Fibroblast of lung (primary cell): ENCODE results near the gene CCNG2. TPM values are rescaled to one million over a fixed set of nuclear protein-coding genes. Genes with fewer than 3 reads are reported as not detected.

Experiments used
- DNase-seq, 2 donors: peaks; one replicate each; pipeline versions ENCODE4 v3.0.0 to v3.0.0-alpha.2; 2010; ENCODE audit warnings: low read depth in 2 of 2
- H2AFZ ChIP-seq: 2 replicates; pipeline ENCODE4 v1.5.1; 2012; ENCODE audit warnings: low read length, control low read depth, inconsistent platforms
- H3K27ac ChIP-seq: 2 replicates; pipeline ENCODE4 v1.5.1; 2011; ENCODE audit warnings: low read length, control low read depth; ENCODE audit not compliant: insufficient read depth
- H3K27me3 ChIP-seq: 2 replicates; pipeline ENCODE4 v1.5.1; 2011; ENCODE audit warnings: mild to moderate bottlenecking, low read length; ENCODE audit not compliant: control insufficient read depth, insufficient read depth
- H3K36me3 ChIP-seq: 2 replicates; pipeline ENCODE4 v1.5.1; 2011; ENCODE audit warnings: low read length; ENCODE audit not compliant: control insufficient read depth, insufficient read depth
- H3K4me1 ChIP-seq: 2 replicates; pipeline ENCODE4 v1.5.1; 2011; ENCODE audit warnings: low read length; ENCODE audit not compliant: control insufficient read depth, insufficient read depth; ENCODE audit errors: extremely low read depth
- H3K4me2 ChIP-seq: 2 replicates; pipeline ENCODE4 v1.5.1; 2011; ENCODE audit warnings: low read length, control low read depth; ENCODE audit not compliant: insufficient read depth; ENCODE audit errors: extremely low read depth
- H3K4me3 ChIP-seq, 4 experiments: fragments of 200-600 bp in 1 of 4; sonication (generic) in 1 of 4; replicated peaks in 1 of 4; 2 replicates each; pipeline ENCODE4 v1.5.1; 2011 to 2016; ENCODE audit warnings: low read length in 4 of 4, low read depth in 3 of 4, mild to moderate bottlenecking in 3 of 4, control low read depth in 2 of 4, inconsistent platforms in 1 of 4, mixed read lengths in 1 of 4; ENCODE audit not compliant: insufficient read depth in 1 of 4; ENCODE audit errors: control extremely low read depth in 1 of 4
- H3K79me2 ChIP-seq: 2 replicates; pipeline ENCODE4 v1.5.1; 2012; ENCODE audit warnings: mild to moderate bottlenecking, low read length, inconsistent platforms; ENCODE audit not compliant: control insufficient read depth, insufficient read depth
- H3K9ac ChIP-seq: 2 replicates; pipeline ENCODE4 v1.5.1; 2011; ENCODE audit warnings: mild to moderate bottlenecking, low read length, control low read depth; ENCODE audit not compliant: insufficient read depth
- H3K9me3 ChIP-seq: 2 replicates; pipeline ENCODE4 v1.5.1; 2012; ENCODE audit warnings: low read depth, low read length; ENCODE audit not compliant: control insufficient read depth, insufficient read depth
- H4K20me1 ChIP-seq: 2 replicates; pipeline ENCODE4 v1.5.1; 2011; ENCODE audit warnings: low read length; ENCODE audit not compliant: control insufficient read depth, insufficient read depth; ENCODE audit errors: extremely low read depth
- EZH2 ChIP-seq: IDR thresholded peaks from 2 replicates; pipeline ENCODE4 v1.5.1; 2012; ENCODE audit warnings: low read length, control low read depth, mild to moderate bottlenecking; ENCODE audit errors: missing control alignments
- polyA plus RNA-seq, 2 donors: library from polyadenylated mRNA; depleted of rRNA in 1 of 2; stranded (reverse) in 1 of 2; unstranded in 1 of 2; fragments of >200 nt; gene quantifications; 2 replicates each; pipeline ENCODE4 v1.2.1, GENCODE V29; 2011 to 2012; ENCODE audit warnings: missing spikeins in 1 of 2
- total RNA-seq: library from RNA; depleted of rRNA; stranded (reverse); fragments of >200 nt; gene quantifications from 2 replicates; pipeline ENCODE4 v1.2.1, GENCODE V29; 2014
- TF ChIP-seq, protein P1 (sequence below), 2 donors: IDR thresholded peaks in 1 of 2; conservative IDR thresholded peaks in 1 of 2; 1 replicate in 1 of 2; 2 replicates in 1 of 2; pipeline ENCODE4 v1.5.1; 2011 to 2012; ENCODE audit warnings: low read length in 2 of 2, control low read depth in 1 of 2, inconsistent platforms in 1 of 2, low read depth in 1 of 2, mild to moderate bottlenecking in 1 of 2

Gene CCNG2
- total and polyA plus RNA-seq, 2 donors (not counting 1 experiment from before 2014, with no cell fraction given), result 20.1 to 30.3 TPM

DNA sequence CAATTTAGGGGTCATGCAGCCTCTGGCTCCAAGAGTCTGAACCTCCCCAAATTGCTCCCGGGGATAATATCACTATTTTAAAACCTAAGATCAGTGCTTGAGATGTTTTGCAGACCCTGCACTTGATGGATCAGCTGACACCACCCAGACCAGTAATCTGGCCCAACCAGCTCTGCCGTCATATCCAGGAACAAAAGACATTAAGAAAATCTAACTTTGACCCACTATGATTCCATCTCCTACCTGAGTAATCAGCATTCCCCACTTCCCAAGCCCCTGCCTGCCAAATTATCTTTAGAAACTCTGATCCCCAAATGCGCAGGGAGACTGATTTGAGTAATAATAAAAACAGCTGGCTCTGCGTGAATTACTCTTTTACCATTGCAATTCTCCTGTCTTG lies 34.4 kb upstream of the CCNG2 start:
- no peak for DNase-seq
- H3K9me3 ChIP-seq, result no peaks in the 10 kb centered on the region
- no peak overlapping the region for H2AFZ ChIP-seq
- no peaks in the 10 kb centered on the region for H3K36me3 ChIP-seq
- no peak overlapping the region for H3K4me3 ChIP-seq
- H3K4me1 ChIP-seq, result no peaks in the 10 kb centered on the region
- H3K27me3 ChIP-seq, result peaks cover 12% of the 10 kb centered on the region
- H3K79me2 ChIP-seq, result no peaks in the 10 kb centered on the region
- H3K9ac ChIP-seq, result no peak overlapping the region
- H4K20me1 ChIP-seq, result no peaks in the 10 kb centered on the region
- H3K27ac ChIP-seq, result no peak overlapping the region
- TF ChIP-seq EZH2, result no peak
- TF ChIP-seq, protein P1, sequence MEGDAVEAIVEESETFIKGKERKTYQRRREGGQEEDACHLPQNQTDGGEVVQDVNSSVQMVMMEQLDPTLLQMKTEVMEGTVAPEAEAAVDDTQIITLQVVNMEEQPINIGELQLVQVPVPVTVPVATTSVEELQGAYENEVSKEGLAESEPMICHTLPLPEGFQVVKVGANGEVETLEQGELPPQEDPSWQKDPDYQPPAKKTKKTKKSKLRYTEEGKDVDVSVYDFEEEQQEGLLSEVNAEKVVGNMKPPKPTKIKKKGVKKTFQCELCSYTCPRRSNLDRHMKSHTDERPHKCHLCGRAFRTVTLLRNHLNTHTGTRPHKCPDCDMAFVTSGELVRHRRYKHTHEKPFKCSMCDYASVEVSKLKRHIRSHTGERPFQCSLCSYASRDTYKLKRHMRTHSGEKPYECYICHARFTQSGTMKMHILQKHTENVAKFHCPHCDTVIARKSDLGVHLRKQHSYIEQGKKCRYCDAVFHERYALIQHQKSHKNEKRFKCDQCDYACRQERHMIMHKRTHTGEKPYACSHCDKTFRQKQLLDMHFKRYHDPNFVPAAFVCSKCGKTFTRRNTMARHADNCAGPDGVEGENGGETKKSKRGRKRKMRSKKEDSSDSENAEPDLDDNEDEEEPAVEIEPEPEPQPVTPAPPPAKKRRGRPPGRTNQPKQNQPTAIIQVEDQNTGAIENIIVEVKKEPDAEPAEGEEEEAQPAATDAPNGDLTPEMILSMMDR (conservative IDR thresholded peaks at IDR 0.05 in 1 of 2, IDR thresholded peaks at IDR 0.05 in 1 of 2; ENCODE audit: low read depth in 1 of 2, low read length in 2 of 2), result no peak
- no peak overlapping the region for H3K4me2 ChIP-seq

DNA sequence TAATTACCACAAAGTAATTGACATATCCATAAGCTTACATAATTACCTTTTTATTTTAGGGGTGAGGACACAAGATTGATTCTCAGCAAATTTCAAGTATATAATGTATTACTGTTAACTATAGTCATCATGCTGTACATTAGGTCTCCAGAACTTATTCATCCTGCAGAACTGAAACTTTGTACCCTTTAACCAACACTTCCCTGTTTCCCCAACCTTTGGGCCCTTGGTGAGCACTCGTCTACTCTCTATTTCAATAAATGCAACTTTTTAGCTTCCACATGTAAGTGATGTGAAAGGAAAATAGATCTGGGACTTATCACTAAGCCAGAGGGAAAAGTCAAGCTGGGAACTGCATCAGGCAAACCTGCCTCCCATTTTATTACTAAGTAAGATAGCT lies 33.6 kb upstream of the CCNG2 start:
- DNase-seq, result no peak
- H4K20me1 ChIP-seq, result no peaks in the 10 kb centered on the region
- H3K4me1 ChIP-seq, result no peaks in the 10 kb centered on the region
- peaks cover 10% of the 10 kb centered on the region for H3K27me3 ChIP-seq
- TF ChIP-seq, protein P1 (conservative IDR thresholded peaks at IDR 0.05 in 1 of 2, IDR thresholded peaks at IDR 0.05 in 1 of 2; ENCODE audit: low read depth in 1 of 2, low read length in 2 of 2), result no peak
- TF ChIP-seq EZH2, result no peak
- H2AFZ ChIP-seq, result no peak overlapping the region
- H3K36me3 ChIP-seq, result no peaks in the 10 kb centered on the region
- no peak overlapping the region for H3K4me2 ChIP-seq
- H3K27ac ChIP-seq, result no peak overlapping the region
- no peak overlapping the region for H3K4me3 ChIP-seq
- no peaks in the 10 kb centered on the region for H3K9me3 ChIP-seq
- H3K79me2 ChIP-seq, result no peaks in the 10 kb centered on the region
- no peak overlapping the region for H3K9ac ChIP-seq

- DNase-seq, result no peak
- Histone ChIP-seq H3K9ac (no peak overlapping the region), H3K4me1 (no peaks in the 10 kb centered on the region), H3K79me2 (no peaks in the 10 kb centered on the region), H3K27ac (no peak overlapping the region), H3K9me3 (no peaks in the 10 kb centered on the region), H2AFZ (no peak overlapping the region), H3K36me3 (no peaks in the 10 kb centered on the region), H3K4me2 (no peak overlapping the region), H3K27me3 (peaks cover 10% of the 10 kb centered on the region), H3K4me3 (no peak overlapping the region), H4K20me1 (no peaks in the 10 kb centered on the region)
- TF ChIP-seq, protein P1 (conservative IDR thresholded peaks at IDR 0.05 in 1 of 2, IDR thresholded peaks at IDR 0.05 in 1 of 2; ENCODE audit: low read depth in 1 of 2, low read length in 2 of 2), result no peak
- TF ChIP-seq EZH2, result no peak
These were observed 32.4 kb upstream of the CCNG2 start for GRCh38 chr4:77124576-77124975.
